Cerebellar cortex (tissue), 1 donor: Measurements from ENCODE around the gene NRN1.

Experiments
- DNase-seq: peaks from one replicate; pipeline ENCODE4 v3.0.0-alpha.2; 2015; ENCODE audit warnings: low spot score

The NRN1 gene

GRCh38 chr6:6002005-6002847 lies 4.5 kb downstream of the NRN1 start:
- peak; percentile 60 for DNase-seq

- DNase-seq: peak; percentile 12
Measured at GRCh38 chr6:6001443-6001842, 5.3 kb downstream of the NRN1 start.

GRCh38 chr6:5999688-6000608 lies 6.8 kb downstream of the NRN1 start:
- DNase-seq: peak; percentile 32

GRCh38 chr6:5998711-5999687 lies 7.7 kb downstream of the NRN1 start:
- DNase-seq: peak; percentile 71

GRCh38 chr6:5998236-5998635 lies 8.5 kb downstream of the NRN1 start:
- peak; percentile 33 for DNase-seq

- peak; percentile 41 for DNase-seq
Measured at GRCh38 chr6:5997420-5997987, 9.2 kb downstream of the NRN1 start.

GRCh38 chr6:5996714-5997419 lies 9.9 kb downstream of the NRN1 start:
- DNase-seq: peak; percentile 64

- DNase-seq: peak; percentile 89
Measured at GRCh38 chr6:5995949-5996713, 10.6 kb downstream of the NRN1 start.

GRCh38 chr6:5995658-5995948 lies 11.1 kb downstream of the NRN1 start:
- DNase-seq: no peak

- no peak for DNase-seq
Measured at GRCh38 chr6:5994999-5995657, 11.6 kb downstream of the NRN1 start.

- DNase-seq: no peak
Measured at GRCh38 chr6:5994234-5994998, 12.3 kb downstream of the NRN1 start.

- DNase-seq: no peak
Measured at GRCh38 chr6:5992551-5993225, 14.0 kb downstream of the NRN1 start.

GRCh38 chr6:5990786-5991185 lies 15.9 kb downstream of the NRN1 start:
- no peak for DNase-seq

- DNase-seq: no peak
Measured at GRCh38 chr6:5989141-5989723, 17.5 kb downstream of the NRN1 start.

- no peak for DNase-seq
Measured at GRCh38 chr6:5986861-5987260, 19.9 kb downstream of the NRN1 start.

- no peak for DNase-seq
Measured at GRCh38 chr6:5984150-5985089, 22.3 kb downstream of the NRN1 start.
